AG10803 (cell line): ENCODE data around the gene MTHFS.

ENCODE experiments used
- DNase-seq: peaks from one replicate; pipeline ENCODE4 v3.0.0; 2010; ENCODE audit warnings: low read depth
- H3K4me3 ChIP-seq: 2 replicates; pipeline ENCODE4 v1.5.1; 2011; ENCODE audit warnings: mild to moderate bottlenecking, low read length, control low read depth
- TF ChIP-seq, protein P1 (sequence below): conservative IDR thresholded peaks from 2 replicates; pipeline ENCODE4 v1.5.1; 2011; ENCODE audit warnings: mild to moderate bottlenecking, low read length, control low read depth, inconsistent platforms

MTHFS gene

DNA sequence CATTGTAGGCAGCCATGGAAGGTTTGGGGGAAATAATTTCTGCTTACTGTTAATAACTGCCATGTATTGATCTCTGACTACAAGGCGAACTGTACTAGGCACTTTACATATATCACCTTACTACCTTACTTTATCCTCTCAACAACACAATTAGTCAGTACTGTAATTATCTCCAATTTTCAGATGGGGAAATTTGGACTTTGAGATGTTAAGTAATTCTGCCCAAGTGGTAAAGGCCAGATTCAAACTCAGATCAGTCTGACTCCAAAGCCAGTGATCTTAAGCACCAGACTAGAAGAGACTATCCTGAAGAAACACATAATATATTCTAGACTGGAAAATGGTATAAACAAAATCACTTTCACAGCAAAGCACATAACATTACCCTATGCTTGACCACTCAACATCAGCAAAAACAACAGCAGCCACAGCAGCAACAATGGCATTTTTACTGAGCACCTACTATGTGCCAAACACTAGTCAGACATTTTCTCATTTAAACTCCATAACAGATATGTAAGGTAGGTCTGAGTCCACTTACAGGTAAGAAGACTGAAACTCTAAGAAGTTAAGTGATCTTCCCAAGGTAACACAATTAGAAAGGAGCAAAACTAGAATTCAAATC lies 13.1 kb downstream of the MTHFS start:
- no peak overlapping the region for H3K4me3 ChIP-seq
- TF ChIP-seq, protein P1, sequence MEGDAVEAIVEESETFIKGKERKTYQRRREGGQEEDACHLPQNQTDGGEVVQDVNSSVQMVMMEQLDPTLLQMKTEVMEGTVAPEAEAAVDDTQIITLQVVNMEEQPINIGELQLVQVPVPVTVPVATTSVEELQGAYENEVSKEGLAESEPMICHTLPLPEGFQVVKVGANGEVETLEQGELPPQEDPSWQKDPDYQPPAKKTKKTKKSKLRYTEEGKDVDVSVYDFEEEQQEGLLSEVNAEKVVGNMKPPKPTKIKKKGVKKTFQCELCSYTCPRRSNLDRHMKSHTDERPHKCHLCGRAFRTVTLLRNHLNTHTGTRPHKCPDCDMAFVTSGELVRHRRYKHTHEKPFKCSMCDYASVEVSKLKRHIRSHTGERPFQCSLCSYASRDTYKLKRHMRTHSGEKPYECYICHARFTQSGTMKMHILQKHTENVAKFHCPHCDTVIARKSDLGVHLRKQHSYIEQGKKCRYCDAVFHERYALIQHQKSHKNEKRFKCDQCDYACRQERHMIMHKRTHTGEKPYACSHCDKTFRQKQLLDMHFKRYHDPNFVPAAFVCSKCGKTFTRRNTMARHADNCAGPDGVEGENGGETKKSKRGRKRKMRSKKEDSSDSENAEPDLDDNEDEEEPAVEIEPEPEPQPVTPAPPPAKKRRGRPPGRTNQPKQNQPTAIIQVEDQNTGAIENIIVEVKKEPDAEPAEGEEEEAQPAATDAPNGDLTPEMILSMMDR: no peak
- DNase-seq: no peak

DNA sequence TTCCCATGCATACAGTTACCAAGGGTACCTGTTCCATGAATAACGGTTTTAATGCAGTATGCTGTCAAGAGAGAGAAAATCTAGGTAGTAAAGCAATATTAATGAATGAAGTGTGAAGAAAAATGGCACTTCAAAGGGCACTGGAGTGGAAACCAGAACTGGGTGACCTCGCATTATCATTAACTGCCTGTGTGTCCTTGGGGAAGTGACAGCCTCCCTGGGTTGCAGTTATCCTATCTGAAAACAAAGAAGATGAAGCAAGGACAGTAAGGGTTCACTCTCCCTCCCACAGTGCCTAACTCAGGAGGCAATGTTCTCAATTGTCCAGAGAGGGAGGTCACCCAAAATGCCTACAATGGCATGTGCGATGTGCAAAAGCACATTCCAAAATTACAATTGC lies 15.1 kb downstream of the MTHFS start:
- DNase-seq: no peak
- TF ChIP-seq, protein P1: no peak
- H3K4me3 ChIP-seq: no peak overlapping the region

DNA sequence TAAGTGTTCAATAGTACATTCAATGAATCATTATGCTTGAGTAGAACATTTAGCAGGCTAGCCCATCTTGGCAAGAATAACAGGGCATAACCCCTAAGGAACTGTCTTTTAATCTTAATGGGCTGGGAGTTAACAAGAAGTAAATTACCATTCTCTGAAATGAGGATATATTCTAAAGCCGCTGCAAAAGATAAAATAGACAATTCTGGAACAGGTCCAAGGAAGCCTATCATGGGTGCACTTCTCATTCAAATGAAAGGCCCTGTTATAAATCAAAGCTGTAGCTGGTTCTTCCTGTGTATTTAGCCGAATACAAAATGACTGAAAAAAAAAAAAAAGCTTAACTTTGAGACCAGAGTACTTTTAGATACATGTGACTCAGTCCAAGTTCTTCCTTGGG lies 15.6 kb downstream of the MTHFS start:
- H3K4me3 ChIP-seq: no peak overlapping the region
- TF ChIP-seq, protein P1: no peak
- DNase-seq: no peak

DNA sequence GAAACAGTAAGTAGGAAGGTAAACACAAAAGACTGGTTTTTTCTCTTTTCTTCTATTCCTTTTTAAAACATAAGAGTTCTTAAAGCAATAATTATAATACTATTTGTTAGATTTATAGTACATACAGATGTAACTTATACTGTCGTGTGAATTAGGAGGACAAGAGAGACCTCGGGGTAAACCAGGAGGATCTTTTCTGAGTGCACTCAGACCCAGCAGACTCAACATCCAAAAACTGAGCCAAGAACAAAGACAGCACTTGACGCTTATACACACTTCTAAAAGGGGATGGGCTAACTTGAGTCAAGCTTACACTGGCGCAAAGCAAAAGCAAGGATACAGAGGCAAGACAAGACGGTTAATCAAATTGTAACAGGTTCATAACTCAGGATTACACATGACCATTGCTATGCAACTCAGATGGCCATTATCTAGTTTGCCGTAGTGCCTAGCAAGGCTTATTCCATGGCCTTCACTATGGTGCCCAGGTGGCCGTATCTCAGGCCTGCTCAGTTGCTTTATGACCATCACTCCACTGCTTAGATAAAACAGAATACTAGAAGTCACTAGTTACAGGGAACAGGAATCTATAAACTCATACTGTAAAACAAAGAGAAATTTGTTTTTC lies 18.6 kb downstream of the MTHFS start:
- TF ChIP-seq, protein P1: no peak
- no peak overlapping the region for H3K4me3 ChIP-seq
- DNase-seq: no peak

DNA sequence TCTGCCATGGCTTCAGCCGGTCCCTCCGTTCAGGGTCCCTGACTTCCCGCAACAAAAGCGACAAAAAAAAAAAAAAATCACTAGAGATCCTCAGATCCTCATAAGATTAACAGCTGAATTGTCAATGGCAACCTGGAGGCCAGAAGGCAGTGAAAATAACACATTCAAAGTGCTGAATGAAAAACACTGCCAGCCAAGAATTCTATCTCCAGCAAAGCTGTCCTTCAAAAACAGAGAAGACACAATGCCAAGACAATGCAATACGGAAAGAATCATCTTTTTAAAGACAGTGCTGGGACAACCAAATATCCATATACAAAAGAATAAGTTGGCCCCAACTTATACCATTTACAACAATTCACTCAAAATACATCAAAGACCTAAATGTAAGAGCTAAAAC lies 21.6 kb downstream of the MTHFS start:
- H3K4me3 ChIP-seq: no peak overlapping the region
- DNase-seq: no peak
- TF ChIP-seq, protein P1: no peak

DNA sequence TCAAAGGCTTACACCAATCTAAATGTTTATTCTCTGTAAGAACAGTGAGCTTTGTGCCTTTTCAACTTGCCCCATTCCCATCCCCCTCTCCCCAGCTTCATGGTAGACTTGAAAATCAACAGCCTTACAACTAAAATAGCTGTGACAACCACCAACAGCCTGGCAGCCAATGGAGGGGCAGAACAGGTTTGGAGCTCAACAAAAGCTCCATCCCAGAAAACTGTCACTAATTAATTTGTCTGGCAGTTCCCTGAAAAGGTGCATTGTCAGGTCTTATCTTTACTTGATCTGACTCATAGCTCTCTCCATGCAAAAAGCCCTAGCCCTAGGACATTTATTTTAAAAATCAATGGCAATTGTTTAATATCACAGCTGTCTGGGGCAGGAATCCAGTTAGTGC lies 22.6 kb downstream of the MTHFS start:
- TF ChIP-seq, protein P1: no peak
- H3K4me3 ChIP-seq: no peak overlapping the region
- no peak for DNase-seq

DNA sequence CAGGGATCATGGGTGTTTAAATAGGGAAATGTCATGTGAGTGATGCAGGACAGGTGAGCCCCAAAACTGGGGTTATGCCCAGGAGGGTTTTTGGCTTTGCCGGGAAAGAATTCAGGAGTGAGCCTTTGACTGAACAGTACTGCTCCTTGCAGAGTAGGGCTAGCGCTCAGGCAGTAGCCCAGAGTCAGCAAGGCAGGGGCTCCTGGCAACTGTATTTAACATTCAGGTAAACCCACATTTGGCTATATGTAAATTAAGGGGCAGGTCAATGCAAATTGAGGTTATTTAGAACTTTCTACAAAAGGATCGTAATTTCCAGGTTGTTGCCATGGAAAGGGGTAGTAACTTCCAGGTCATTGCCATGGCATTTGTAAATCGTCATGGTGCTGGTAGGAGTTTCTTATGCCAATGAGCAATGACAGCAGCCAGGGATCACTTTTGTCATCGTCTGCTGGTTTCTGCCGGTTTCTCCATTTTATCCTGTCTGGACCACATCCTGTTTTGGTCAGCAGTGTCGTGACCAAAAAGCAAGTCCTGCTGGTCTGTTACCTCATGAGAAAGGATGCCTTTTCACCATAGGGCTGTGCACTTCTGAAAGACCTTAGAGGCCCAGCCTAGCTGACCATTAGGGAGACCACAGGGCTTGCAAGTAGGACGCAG lies 24.3 kb downstream of the MTHFS start:
- TF ChIP-seq, protein P1: no peak
- peak; percentile 69 for DNase-seq
- no peak overlapping the region for H3K4me3 ChIP-seq
